Progenitor cell of endocrine pancreas (in vitro differentiated cells): Measurements from ENCODE around the gene GPBP1. TPM values are rescaled to one million over a fixed set of nuclear protein-coding genes. Genes with fewer than 3 reads are reported as not detected.

Source experiments
- DNase-seq: peaks from one replicate; pipeline ENCODE4 v3.0.0; 2021; ENCODE audit warnings: low spot score; ENCODE audit not compliant: unreplicated experiment
- H3K27ac Mint-ChIP-seq: 2 replicates; pipeline ENCODE4 v1.8.0; 2021; ENCODE audit warnings: mild to moderate bottlenecking, moderate library complexity, mixed read lengths
- H3K27me3 Mint-ChIP-seq: 2 replicates; pipeline ENCODE4 v1.8.0; 2021; ENCODE audit warnings: mixed read lengths
- H3K36me3 Mint-ChIP-seq: 2 replicates; pipeline ENCODE4 v1.8.0; 2022; ENCODE audit warnings: mixed read lengths; ENCODE audit not compliant: insufficient read depth
- H3K4me1 Mint-ChIP-seq: 2 replicates; pipeline ENCODE4 v1.8.0; 2021; ENCODE audit warnings: low read depth, mixed read lengths
- H3K4me3 Mint-ChIP-seq: 2 replicates; pipeline ENCODE4 v1.8.0; 2021; ENCODE audit warnings: low read depth, mild to moderate bottlenecking, moderate library complexity, mixed read lengths
- H3K9me3 Mint-ChIP-seq: 2 replicates; pipeline ENCODE4 v1.8.0; 2021; ENCODE audit warnings: low read depth, mixed read lengths
- total RNA-seq: library from RNA; stranded (reverse); gene quantifications from 2 replicates; pipeline ENCODE4 v1.2.1, GENCODE V29; 2021
- TF ChIP-seq, protein P1 (sequence below): fragments of 200-600 bp; sonication (generic); IDR thresholded peaks from one replicate; pipeline ENCODE4 v1.5.0; 2021; ENCODE audit warnings: antibody characterized with exemption, mild to moderate bottlenecking; ENCODE audit not compliant: unreplicated experiment

Gene GPBP1
- total RNA-seq, 1 donor from 2014 or later = 135 TPM

DNA sequence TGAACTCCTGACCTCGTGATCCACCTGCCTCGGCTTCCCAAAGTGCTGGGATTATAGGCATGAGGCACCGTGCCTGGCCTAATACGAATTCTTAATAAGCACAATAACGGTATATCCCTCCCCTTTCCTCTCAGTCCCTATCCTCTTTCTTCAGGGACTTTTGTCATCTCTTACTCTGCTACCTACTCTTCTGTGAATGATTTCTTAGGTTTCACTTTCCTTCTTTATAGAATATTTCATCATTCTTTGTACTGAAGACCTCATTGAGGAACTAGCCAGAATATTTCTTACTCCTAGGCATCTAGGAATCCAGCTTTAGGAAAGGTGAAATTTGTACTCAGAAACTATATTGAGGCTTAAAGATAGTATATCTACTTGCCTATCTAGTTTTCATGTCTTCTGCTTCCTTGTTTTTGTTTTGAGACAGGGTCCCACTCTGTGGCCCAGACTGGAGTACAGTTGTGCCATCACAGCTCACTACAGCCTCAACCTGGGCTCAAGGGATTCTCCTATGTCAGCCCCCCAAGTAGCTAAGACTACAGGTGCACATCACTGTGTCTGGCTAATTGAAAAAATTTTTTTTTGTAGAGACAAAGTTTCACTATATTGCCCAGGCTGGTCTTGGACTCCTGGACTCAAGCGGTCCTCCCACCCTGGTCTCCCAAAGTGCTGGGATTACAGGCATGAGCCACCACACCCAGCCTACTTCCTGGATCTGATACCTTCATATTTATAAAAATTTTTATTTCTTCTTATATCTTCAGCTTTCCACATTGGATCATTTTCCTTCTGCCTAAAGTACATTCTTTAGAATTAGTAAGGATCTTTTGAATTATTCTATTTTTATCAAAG, 69.7 kb downstream of the GPBP1 start:
- H3K9me3 Mint-ChIP-seq = no peaks in the 10 kb centered on the region
- H3K4me3 Mint-ChIP-seq = no peak overlapping the region
- no peaks in the 10 kb centered on the region for H3K27me3 Mint-ChIP-seq
- H3K36me3 Mint-ChIP-seq = peaks cover 38% of the 10 kb centered on the region
- TF ChIP-seq, protein P1, sequence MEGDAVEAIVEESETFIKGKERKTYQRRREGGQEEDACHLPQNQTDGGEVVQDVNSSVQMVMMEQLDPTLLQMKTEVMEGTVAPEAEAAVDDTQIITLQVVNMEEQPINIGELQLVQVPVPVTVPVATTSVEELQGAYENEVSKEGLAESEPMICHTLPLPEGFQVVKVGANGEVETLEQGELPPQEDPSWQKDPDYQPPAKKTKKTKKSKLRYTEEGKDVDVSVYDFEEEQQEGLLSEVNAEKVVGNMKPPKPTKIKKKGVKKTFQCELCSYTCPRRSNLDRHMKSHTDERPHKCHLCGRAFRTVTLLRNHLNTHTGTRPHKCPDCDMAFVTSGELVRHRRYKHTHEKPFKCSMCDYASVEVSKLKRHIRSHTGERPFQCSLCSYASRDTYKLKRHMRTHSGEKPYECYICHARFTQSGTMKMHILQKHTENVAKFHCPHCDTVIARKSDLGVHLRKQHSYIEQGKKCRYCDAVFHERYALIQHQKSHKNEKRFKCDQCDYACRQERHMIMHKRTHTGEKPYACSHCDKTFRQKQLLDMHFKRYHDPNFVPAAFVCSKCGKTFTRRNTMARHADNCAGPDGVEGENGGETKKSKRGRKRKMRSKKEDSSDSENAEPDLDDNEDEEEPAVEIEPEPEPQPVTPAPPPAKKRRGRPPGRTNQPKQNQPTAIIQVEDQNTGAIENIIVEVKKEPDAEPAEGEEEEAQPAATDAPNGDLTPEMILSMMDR = no peak
- no peak for DNase-seq
- peaks cover 5% of the 10 kb centered on the region for H3K4me1 Mint-ChIP-seq
- peak overlapping the region; percentile 60 for H3K27ac Mint-ChIP-seq

DNA sequence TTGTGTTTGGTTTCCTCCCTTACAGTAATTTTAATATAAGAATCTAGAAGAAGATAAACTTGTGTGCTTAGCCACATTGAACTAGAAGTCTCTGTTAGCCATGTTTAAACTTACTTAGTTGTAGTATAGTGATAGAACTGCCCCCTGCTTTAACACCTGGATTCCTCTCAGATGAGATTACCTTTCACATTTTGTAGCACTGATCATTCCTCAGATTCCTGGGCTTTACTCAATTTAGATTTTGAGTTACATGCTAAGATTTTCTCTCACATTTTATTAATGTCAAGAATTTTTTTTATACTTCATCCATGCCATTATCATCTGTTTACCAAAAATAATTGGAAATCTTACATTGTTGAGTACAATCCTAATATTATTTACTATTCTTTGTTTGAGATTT, 70.5 kb downstream of the GPBP1 start:
- H3K27me3 Mint-ChIP-seq = no peaks in the 10 kb centered on the region
- TF ChIP-seq, protein P1 = no peak
- H3K4me3 Mint-ChIP-seq = no peak overlapping the region
- DNase-seq = no peak
- H3K9me3 Mint-ChIP-seq = no peaks in the 10 kb centered on the region
- peaks cover 5% of the 10 kb centered on the region for H3K4me1 Mint-ChIP-seq
- H3K27ac Mint-ChIP-seq = peak overlapping the region; percentile 60
- H3K36me3 Mint-ChIP-seq = peaks cover 39% of the 10 kb centered on the region

GRCh38 chr5:57246426-57246825, 72.6 kb downstream of the GPBP1 start:
- H3K36me3 Mint-ChIP-seq = peaks cover 40% of the 10 kb centered on the region
- DNase-seq = no peak
- H3K9me3 Mint-ChIP-seq = no peaks in the 10 kb centered on the region
- H3K4me3 Mint-ChIP-seq = no peak overlapping the region
- peaks cover 2% of the 10 kb centered on the region for H3K4me1 Mint-ChIP-seq
- TF ChIP-seq, protein P1 = no peak
- no peaks in the 10 kb centered on the region for H3K27me3 Mint-ChIP-seq
- no peak overlapping the region for H3K27ac Mint-ChIP-seq

DNA sequence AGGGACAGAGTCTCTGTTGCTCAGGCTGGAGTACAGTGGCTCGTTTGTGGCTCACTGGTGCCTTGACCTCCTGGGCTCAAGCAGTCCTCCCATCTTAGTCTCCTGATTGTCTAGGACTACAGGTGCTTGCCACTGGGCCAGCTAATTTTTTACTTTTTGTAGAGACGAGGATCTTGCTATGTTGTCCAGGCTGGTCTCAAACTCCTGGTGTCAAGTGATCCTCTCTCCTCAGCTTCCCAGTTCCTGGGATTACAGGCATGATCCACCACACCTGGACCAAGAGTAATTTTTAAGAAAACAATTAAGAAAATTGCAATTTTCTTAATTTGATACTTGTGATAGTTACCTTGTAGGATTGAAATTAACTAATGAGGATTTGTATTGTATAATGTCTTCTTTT, 73.9 kb downstream of the GPBP1 start:
- no peak for DNase-seq
- H3K27me3 Mint-ChIP-seq = no peaks in the 10 kb centered on the region
- H3K27ac Mint-ChIP-seq = peak overlapping the region; percentile 59
- H3K36me3 Mint-ChIP-seq = peaks cover 45% of the 10 kb centered on the region
- H3K9me3 Mint-ChIP-seq = no peaks in the 10 kb centered on the region
- H3K4me1 Mint-ChIP-seq = no peaks in the 10 kb centered on the region
- H3K4me3 Mint-ChIP-seq = no peak overlapping the region
- TF ChIP-seq, protein P1 = no peak

DNA sequence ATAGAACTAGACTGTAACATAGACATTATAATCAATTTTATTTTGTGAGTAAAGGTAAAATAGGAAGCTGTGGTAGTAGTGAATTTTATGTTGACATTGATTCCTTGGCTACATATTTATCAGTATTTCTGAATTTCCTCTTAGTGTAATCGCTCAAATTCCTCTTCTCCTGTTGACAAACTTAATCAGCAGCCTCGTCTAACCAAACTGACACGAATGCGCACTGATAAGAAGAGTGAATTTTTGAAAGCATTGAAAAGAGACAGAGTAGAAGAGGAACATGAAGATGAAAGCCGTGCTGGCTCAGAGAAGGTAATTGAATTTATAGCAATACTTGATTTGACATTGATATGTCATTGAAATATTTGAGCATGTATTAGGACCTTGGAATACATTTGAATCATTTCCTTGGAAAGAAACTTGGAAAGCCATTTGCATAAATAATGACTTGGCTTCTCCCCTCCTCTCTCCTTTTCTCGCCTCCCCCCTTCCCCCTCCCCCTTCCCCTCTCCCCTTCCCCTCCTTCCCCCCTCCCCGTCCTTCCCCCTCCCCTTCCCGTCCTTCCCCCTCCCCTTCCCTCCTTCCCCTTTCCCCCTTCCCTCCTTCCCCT, 75.5 kb downstream of the GPBP1 start:
- Mint-ChIP-seq H3K27me3 (no peaks in the 10 kb centered on the region), H3K27ac (no peak overlapping the region), H3K4me3 (no peak overlapping the region), H3K9me3 (no peaks in the 10 kb centered on the region), H3K4me1 (no peaks in the 10 kb centered on the region), H3K36me3 (peaks cover 47% of the 10 kb centered on the region)
- no peak for DNase-seq
- TF ChIP-seq, protein P1 = no peak
